AG04449 (cell line): Measurements from ENCODE around the gene CHRFAM7A.
"Not testable (repeated sequence)": the region's sequence is repeated elsewhere in the genome, so short reads cannot be mapped to it uniquely, and the experiment has no call there.

Experiments
- CTCF ChIA-PET: fragments of 350-600 bp; formaldehyde crosslinking; extraction: SDS; loops from one replicate; lab custom pipeline; 2021; ENCODE audit warnings: antibody characterized with exemption; lab: Yijun Ruan, JAX
- POLR2A ChIA-PET: fragments of 400-600, 350-600 bp; formaldehyde crosslinking; extraction: SDS; loops from one replicate; lab custom pipeline; 2020; ENCODE audit warnings: antibody characterized with exemption, inconsistent platforms; lab: Yijun Ruan, JAX
- DNase-seq: peaks from one replicate; pipeline ENCODE4 v3.0.0-alpha.2; 2010; ENCODE audit warnings: low read depth, low spot score
- H3K4me3 ChIP-seq: 2 replicates; pipeline ENCODE4 v1.5.1; 2011; ENCODE audit warnings: low read depth, mild to moderate bottlenecking, control low read depth, low read length

Gene CHRFAM7A

GRCh38 chr15:30392766-30393663, at the start of gene CHRFAM7A:
Gene CHRFAM7A, minus strand, starts transcription at chr15:30393540. Its CDS starts 10,189 bp downstream, at chr15:30383351.
- CTCF ChIA-PET, POLR2A ChIA-PET, DNase-seq: not testable (repeated sequence)
- H3K4me3 ChIP-seq = peak within 1 kb of the TSS; percentile 20; the same call in 1 of the 2 replicates

GRCh38 chr15:30438348-30438747, 45.0 kb upstream of the CHRFAM7A start:
- DNase-seq, POLR2A ChIA-PET, H3K4me3 ChIP-seq, CTCF ChIA-PET: not testable (repeated sequence)

DNA sequence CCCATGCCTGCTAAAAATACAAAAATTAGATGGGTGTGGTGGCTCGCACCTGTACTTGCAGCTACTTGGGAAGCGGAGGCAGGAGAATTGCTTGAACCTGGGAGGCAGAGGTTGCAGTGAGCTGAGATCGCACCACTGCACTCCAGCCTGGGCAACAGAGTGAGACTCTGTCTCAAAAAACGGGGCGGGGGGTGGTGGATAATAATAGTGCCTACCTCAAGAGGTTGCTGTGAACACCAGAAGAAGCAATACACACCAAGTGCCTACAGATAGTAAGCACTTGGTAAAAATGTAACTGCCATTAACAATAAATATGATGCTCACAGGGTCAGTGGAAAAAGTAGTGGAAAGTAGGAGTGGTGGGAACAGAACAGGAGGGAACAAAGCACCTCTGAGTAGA, 42.5 kb upstream of the CHRFAM7A start:
- H3K4me3 ChIP-seq, CTCF ChIA-PET, POLR2A ChIA-PET, DNase-seq: not testable (repeated sequence)

DNA sequence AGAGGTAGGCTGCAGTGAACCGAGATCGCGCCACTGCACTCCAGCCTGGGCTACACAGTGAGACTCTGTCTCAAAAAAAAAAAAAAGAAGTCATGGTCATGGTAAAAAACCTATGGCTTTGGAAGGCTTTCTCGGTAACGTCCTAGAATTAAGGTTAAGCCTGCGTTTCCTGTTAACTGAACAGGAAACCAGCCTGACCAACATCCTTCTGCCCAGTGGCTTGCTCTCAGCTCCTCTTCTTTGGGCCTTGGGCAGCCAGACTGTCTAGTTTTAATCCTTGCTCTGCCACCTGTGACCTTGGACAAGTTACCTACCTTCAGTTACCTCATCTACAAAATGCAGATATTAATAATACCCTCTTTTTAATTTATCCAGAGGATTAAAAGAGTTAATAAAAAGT, 27.4 kb upstream of the CHRFAM7A start:
- H3K4me3 ChIP-seq, DNase-seq, CTCF ChIA-PET, POLR2A ChIA-PET: not testable (repeated sequence)

GRCh38 chr15:30414160-30414559, 20.8 kb upstream of the CHRFAM7A start, which contains the start of gene GOLGA8R:
Gene GOLGA8R, minus strand, starts transcription at chr15:30414260. Its CDS starts 98 bp downstream, at chr15:30414162.
- POLR2A ChIA-PET, CTCF ChIA-PET, H3K4me3 ChIP-seq, DNase-seq: not testable (repeated sequence)

DNA sequence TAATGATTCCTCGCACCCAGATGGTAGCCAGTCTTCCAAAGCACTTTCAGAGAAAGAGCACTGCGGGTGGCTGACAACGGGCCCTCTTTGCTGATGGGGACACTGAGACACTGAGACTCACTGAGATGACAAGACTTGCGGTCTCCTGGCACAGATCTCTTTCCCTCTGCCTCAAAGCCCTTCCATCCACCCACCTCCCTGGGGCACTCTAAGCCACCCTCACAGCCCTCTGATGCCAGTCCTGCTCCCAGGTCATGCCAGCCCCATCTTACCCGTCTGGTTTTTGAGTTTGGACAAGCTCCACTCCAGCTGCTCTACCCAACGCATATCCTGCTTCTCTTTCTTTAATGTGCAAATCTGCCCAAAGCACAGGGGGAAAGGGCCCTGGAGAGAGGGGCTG, 14.3 kb upstream of the CHRFAM7A start:
- POLR2A ChIA-PET, DNase-seq, H3K4me3 ChIP-seq, CTCF ChIA-PET: not testable (repeated sequence)

GRCh38 chr15:30398988-30399387, 5.6 kb upstream of the CHRFAM7A start:
- CTCF ChIA-PET, POLR2A ChIA-PET, DNase-seq, H3K4me3 ChIP-seq: not testable (repeated sequence)

DNA sequence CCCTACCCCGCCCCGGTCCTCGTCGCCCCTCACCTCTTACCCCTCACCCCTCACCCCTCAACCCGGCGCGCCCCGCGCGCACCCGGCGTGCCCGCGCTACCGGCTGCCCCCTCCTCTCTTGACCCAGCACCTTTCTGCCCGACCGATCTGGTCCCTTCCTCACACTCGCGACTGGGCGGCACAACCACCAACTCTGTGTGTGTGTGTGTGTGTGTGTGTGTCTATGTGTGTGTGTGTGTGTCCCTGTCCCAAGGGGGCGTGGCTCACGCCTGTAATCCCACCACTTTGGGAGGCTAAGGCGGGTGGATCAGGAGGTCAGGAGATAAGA, 288 bp upstream of the CHRFAM7A start:
- CTCF ChIA-PET, DNase-seq, POLR2A ChIA-PET, H3K4me3 ChIP-seq: not testable (repeated sequence)

DNA sequence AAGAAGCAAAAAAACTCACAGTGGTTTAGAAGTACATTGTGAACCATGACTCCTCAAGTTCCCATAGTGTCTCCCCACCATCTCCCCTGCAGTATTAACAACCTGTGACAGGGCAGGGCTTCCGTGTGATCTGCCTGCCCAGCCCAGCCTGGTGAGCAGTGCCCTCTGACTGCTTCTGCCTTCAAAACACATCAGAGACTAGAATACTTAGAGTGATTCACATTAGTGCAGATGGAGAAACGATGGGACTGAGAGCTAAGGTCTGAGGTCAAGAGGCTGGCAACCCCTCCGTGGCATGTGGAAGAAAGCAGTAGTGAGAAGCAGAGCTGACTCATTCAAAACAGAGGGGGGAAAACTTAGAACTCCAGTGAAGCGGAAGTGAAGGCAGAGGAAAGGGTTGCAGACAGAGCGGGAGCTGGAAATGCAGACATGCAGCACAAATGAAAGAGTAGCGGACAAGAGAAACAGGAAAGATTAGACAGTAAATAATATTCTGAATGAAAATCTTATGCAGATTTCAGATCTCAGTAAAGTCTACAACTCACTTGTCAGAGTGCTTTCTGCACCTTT, 6.9 kb downstream of the CHRFAM7A start:
- H3K4me3 ChIP-seq, DNase-seq, CTCF ChIA-PET, POLR2A ChIA-PET: not testable (repeated sequence)

DNA sequence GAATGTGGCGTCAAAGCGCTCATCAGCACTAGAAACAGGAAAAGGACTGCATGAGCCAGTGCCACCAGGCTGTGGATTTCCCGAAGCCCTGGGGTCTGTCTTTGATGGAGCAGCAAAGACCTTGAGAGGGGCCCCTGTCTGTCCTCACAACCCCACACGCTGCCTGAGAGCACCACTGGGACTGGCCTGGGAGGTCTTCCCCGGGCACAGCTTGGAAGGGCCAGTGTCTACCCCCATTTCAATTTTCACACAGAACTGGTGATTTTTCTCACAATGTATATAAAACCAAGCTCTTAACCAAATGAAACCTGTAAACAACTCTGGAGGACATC, 16.3 kb downstream of the CHRFAM7A start:
- DNase-seq, H3K4me3 ChIP-seq, CTCF ChIA-PET, POLR2A ChIA-PET: not testable (repeated sequence)

DNA sequence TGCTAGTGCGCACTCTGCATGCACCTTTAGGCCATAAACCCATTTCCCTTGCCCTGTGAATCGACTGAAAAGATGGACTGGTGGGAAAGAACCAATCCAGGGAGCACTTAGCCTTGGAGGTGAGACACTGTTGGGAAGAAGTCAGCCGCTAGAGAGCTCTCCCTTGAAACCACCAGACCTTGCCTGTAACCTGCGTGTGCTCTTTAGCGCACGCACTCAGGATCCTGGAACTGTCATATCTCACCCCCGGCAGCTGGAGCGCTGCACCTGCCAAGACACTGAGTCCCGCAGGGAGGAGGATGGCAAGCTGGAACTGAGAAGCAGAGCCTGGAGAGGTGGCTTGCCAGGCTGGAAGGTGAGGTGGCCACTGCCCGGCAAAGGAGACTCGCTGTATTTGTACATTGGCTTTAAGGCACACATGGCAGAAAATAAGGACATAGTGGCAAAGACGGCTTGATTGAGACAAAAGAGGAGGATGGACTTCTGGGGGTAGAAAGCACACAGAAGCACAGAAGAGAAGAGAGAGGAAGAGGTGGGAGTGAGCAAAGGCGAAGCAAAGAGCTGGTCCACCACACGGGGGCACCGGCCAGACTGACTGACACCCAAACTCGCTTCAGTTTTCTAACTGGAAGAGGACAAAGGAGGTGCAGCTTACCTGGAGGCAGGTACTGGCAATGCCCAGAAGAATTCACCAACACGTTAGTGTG, 16.8 kb downstream of the CHRFAM7A start:
- DNase-seq, CTCF ChIA-PET, H3K4me3 ChIP-seq, POLR2A ChIA-PET: not testable (repeated sequence)

DNA sequence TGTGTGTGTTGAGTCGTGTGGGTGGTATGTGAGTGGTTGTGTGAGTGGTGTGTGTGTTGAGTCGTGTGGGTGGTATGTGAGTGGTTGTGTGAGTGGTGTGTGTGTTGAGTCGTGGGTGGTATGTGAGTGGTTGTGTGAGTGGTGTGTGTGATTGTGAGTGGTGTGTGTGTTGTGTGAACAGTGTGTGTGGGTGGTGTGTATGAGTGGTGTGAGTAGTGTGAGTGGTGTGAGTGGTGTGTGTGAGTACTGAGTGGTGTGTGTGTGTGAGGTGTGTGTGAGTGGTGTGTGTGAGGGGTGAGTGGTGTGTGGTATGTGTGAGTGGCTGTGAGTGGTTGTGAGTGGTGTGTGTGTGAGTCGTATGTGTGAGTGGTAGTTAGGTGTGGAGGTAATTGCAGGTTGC, 17.5 kb downstream of the CHRFAM7A start:
- POLR2A ChIA-PET, DNase-seq, H3K4me3 ChIP-seq, CTCF ChIA-PET: not testable (repeated sequence)

- CTCF ChIA-PET, POLR2A ChIA-PET, H3K4me3 ChIP-seq, DNase-seq: not testable (repeated sequence)
Measured at GRCh38 chr15:30374862-30375261, 18.5 kb downstream of the CHRFAM7A start.

- DNase-seq, CTCF ChIA-PET, H3K4me3 ChIP-seq, POLR2A ChIA-PET: not testable (repeated sequence)
Measured at GRCh38 chr15:30368271-30368670, 25.1 kb downstream of the CHRFAM7A start.

DNA sequence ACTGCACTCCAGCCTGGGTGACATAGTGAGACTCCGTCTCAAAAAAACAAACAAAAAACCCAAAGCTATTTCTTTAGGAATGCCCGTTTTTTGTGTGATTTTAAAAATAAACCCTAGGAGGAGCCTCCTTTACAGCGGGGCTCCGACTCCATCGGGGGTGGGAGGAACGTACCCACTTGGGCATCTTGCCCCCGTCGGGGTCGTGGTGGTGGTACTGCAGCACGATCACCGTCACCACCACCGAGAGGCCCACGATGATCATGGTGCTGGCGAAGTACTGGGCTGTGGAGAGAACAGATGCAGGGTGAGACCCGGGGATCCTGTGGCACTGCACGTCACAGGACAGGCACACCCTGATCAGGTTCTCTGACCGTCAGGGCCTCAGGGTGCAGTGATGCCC, 26.1 kb downstream of the CHRFAM7A start:
- DNase-seq, POLR2A ChIA-PET, H3K4me3 ChIP-seq, CTCF ChIA-PET: not testable (repeated sequence)

- DNase-seq, CTCF ChIA-PET, H3K4me3 ChIP-seq, POLR2A ChIA-PET: not testable (repeated sequence)
Measured at GRCh38 chr15:30361404-30361803, 31.9 kb downstream of the CHRFAM7A start.

DNA sequence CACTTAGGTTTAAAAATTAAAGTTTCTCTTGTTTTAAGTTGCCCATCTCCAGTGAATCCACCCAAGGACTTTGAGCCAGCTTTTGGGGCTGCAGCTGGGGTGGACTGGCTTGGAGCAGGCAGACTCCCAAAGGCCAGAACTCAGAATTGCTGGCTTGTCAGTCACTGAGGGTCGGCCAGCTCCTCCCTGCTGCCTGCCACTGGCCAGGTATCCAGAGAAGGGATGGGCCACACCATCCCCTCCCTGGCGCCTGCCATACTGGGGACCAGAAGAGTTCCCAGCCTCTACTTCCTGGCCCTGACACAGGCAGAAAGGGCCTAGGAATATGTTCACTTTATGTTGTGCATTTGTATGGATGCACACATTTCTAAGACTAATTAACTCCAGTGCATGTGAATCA, 32.4 kb downstream of the CHRFAM7A start:
- POLR2A ChIA-PET, CTCF ChIA-PET, DNase-seq, H3K4me3 ChIP-seq: not testable (repeated sequence)
